Esophagus muscularis mucosa (tissue), 4 donors: ENCODE data around the gene ERN2. TPM values are rescaled to one million over a fixed set of nuclear protein-coding genes. Genes with fewer than 3 reads are reported as not detected.

Experiments
- DNase-seq: peaks from one replicate; pipeline ENCODE4 v3.0.0-alpha.2; 2017; ENCODE audit errors: extremely low spot score
- H3K27ac ChIP-seq, 4 donors: fragments of 200-600 bp; sonication (generic); replicated peaks in 1 of 4; 1 replicate in 3 of 4; 2 replicates in 1 of 4; pipeline ENCODE4 v1.5.1; 2016 to 2019; ENCODE audit warnings: mild to moderate bottlenecking in 1 of 4
- H3K27me3 ChIP-seq, 4 donors: fragments of 200-600 bp; sonication (generic); one replicate each; pipeline versions ENCODE4 v1.5.1 to v1.6.0; 2016 to 2019
- H3K36me3 ChIP-seq, 4 donors: fragments of 200-600 bp; sonication (generic); one replicate each; pipeline ENCODE4 v1.5.1; 2016 to 2019
- H3K4me1 ChIP-seq, 4 donors: fragments of 200-600 bp; sonication (generic); one replicate each; pipeline ENCODE4 v1.5.1; 2016 to 2019
- H3K4me3 ChIP-seq, 4 donors: fragments of 200-600 bp; sonication (generic); 1 replicate in 2 of 4; 2 replicates in 2 of 4; pipeline ENCODE4 v1.5.1; 2016 to 2019; ENCODE audit warnings: mild to moderate bottlenecking in 4 of 4, moderate library complexity in 1 of 4
- H3K9me3 ChIP-seq, 4 donors: fragments of 200-600 bp; sonication (generic); 1 replicate in 3 of 4; 2 replicates in 1 of 4; pipeline ENCODE4 v1.5.1; 2016 to 2019
- CTCF ChIP-seq, 3 experiments: fragments of 200-600 bp in 2 of 3; fragments of 450-650 bp in 1 of 3; sonication (generic) in 2 of 3; IDR thresholded peaks; one replicate each; pipeline ENCODE4 v1.5.1; 2017 to 2019; ENCODE audit warnings: antibody characterized with exemption in 3 of 3, mild to moderate bottlenecking in 2 of 3, moderate library complexity in 1 of 3
- EP300 ChIP-seq: sonication (generic); formaldehyde crosslinking; IDR thresholded peaks from one replicate; pipeline ENCODE4 v1.6.1; 2017; ENCODE audit warnings: antibody characterized with exemption
- POLR2A ChIP-seq: fragments of 450-650 bp; IDR thresholded peaks from one replicate; pipeline ENCODE4 v1.6.1; 2017; ENCODE audit warnings: antibody characterized with exemption, moderate library complexity, mild to moderate bottlenecking, low read depth
- POLR2AphosphoS5 ChIP-seq, 2 donors: sonication (generic); formaldehyde crosslinking; IDR thresholded peaks; one replicate each; pipeline ENCODE4 v1.6.1; 2017; ENCODE audit warnings: antibody characterized with exemption in 2 of 2
- WGBS: methylation state at CpG from one replicate; pipeline ENCODE4 v1.1.5; 2018; 5-methylcytosine and 5-hydroxymethylcytosine counted together
- intact Hi-C: fragments of 100-400 bp; cut with DNase I; formaldehyde crosslinking; loops from one replicate; pipeline ENCODE4 v1.15.1; 2023
- total RNA-seq, 4 donors: library from RNA; depleted of rRNA; stranded (reverse); fragments of >200 nt; gene quantifications; one replicate each; pipeline versions ENCODE4 v1.1.0 to v1.2.1, GENCODE V29; 2016

ERN2 gene
- total RNA-seq, 4 donors from 2014 or later, result 0.11 TPM; not detected in 3

- H3K27me3 ChIP-seq, result no peaks in the 10 kb centered on the region
- H3K4me1 ChIP-seq, result peaks cover 17 to 45% (median 33%) of the 10 kb centered on the region in 4 donors
- peaks cover 22 to 51% (median 37%) of the 10 kb centered on the region in 4 donors for H3K36me3 ChIP-seq
- H3K4me3 ChIP-seq, result peak within 1 kb of the TSS; percentile 75 to 96 (median 88)
- DNase-seq, result peak; percentile 95
- no peaks in the 10 kb centered on the region for H3K9me3 ChIP-seq
- intact Hi-C loops, result no loop called here
- WGBS, result under 1% methylated on average over 33 of the region's 64 CpGs
- H3K27ac ChIP-seq, result peak within 1 kb of the TSS; percentile 83 to 89 (median 83)
- TF ChIP-seq CTCF (IDR thresholded peaks at IDR 0.05), result peak in 1 of 3 experiments; percentile 27
- peak; percentile 72 to 93 for TF ChIP-seq POLR2AphosphoS5 (IDR thresholded peaks at IDR 0.05)
- TF ChIP-seq POLR2A, result no peak
- TF ChIP-seq EP300, result no peak
Measured at GRCh38 chr16:23640931-23641765, 71.9 kb downstream of the ERN2 start, which contains the start of the genes DCTN5 and PALB2. DCTN5 (plus strand) TSS chr16:23641466; CDS start chr16:23641543, 77 bp downstream. PALB2 (minus strand) TSS chr16:23641310; CDS start chr16:23641157, 153 bp downstream.

- H3K27ac ChIP-seq, result peak overlapping the region; percentile 83 to 89 (median 83)
- no peak for DNase-seq
- TF ChIP-seq POLR2A (no peak), CTCF (IDR thresholded peaks at IDR 0.05) (no peak), EP300 (no peak), POLR2AphosphoS5 (IDR thresholded peaks at IDR 0.05) (no peak)
- 0% methylated on average over 8 of the region's 8 CpGs for WGBS
- no peaks in the 10 kb centered on the region for H3K9me3 ChIP-seq
- H3K27me3 ChIP-seq, result no peaks in the 10 kb centered on the region
- H3K36me3 ChIP-seq, result peaks cover 17 to 51% (median 36%) of the 10 kb centered on the region in 4 donors
- H3K4me1 ChIP-seq, result peaks cover 17 to 41% (median 31%) of the 10 kb centered on the region in 4 donors
- intact Hi-C loops, result no loop called here
- H3K4me3 ChIP-seq, result peak overlapping the region; percentile 75 to 96 (median 88)
Measured at GRCh38 chr16:23640615-23640930, 72.4 kb downstream of the ERN2 start.

Other genes with a start within 250 kb of the ERN2 start
- gene GGA2, start 202.7 kb downstream of the ERN2 start, total RNA-seq, result 10 to 100 TPM; 20.3 to 37.3 (median 23.0) TPM
- 10 to 100 TPM; 14.2 to 24.4 (median 18.2) TPM for gene EARS2, start 155.9 kb downstream of the ERN2 start, total RNA-seq
- gene UBFD1, start 155.5 kb downstream of the ERN2 start, total RNA-seq, result 10 to 100 TPM; 39.1 to 86.8 (median 65.5) TPM
- 100 to 1,000 TPM in 1 of 4 donors, 10 to 100 TPM in 3; 76.6 to 115 (median 84.4) TPM for gene NDUFAB1, start 116.9 kb downstream of the ERN2 start, total RNA-seq
- gene PALB2, start 71.9 kb downstream of the ERN2 start, total RNA-seq, result 10 to 100 TPM in 1 of 4 donors, 1 to 10 TPM in 3; 6.9 to 13.3 (median 8.6) TPM
- gene DCTN5, start 71.8 kb downstream of the ERN2 start, total RNA-seq, result 10 to 100 TPM; 31.1 to 50.7 (median 37.0) TPM
- 1 to 10 TPM in 3 of 4 donors, under 1 TPM in 1; 0.42 to 2.1 (median 1.3) TPM for gene PLK1, start 34.3 kb downstream of the ERN2 start, total RNA-seq
- not detected for gene CHP2, start 41.8 kb upstream of the ERN2 start, total RNA-seq
- gene PRKCB, start 122.8 kb upstream of the ERN2 start, total RNA-seq, result 10 to 100 TPM in 2 of 4 donors, 1 to 10 TPM in 2; 5.8 to 15.6 (median 9.7) TPM